HG02852 (cell line): ENCODE measurements around the gene MAP3K20.

Experiments used
- ATAC-seq: cut with Tn5 transposase; IDR thresholded peaks from one replicate; pipeline ENCODE4 v1.9.1; 2021; ENCODE audit warnings: mild to moderate bottlenecking, moderate library complexity; ENCODE audit not compliant: unreplicated experiment

Gene MAP3K20

DNA sequence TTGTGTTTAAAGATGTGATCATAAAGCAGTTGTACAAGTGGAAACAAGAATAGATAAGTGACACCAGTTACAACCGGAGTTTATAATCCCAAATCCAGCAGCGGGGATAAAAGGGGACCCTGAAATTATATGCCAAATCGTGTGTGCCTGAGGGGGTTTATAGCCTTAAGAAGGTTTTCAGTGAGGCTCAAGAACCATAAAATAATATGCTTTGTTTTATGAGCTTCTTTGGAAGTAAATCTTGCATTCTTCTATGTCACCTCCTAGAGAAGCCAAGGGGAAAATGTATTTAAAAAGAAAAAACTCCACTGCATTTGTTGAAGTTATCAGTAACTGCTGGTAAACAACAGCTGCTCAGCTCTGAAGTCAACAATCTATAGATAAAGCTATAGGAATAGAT is 25.8 kb upstream of the MAP3K20 start:
- ATAC-seq, result no peak

- no peak for ATAC-seq
Observed at GRCh38 chr2:173050684-173051083, 25.0 kb upstream of the MAP3K20 start.

DNA sequence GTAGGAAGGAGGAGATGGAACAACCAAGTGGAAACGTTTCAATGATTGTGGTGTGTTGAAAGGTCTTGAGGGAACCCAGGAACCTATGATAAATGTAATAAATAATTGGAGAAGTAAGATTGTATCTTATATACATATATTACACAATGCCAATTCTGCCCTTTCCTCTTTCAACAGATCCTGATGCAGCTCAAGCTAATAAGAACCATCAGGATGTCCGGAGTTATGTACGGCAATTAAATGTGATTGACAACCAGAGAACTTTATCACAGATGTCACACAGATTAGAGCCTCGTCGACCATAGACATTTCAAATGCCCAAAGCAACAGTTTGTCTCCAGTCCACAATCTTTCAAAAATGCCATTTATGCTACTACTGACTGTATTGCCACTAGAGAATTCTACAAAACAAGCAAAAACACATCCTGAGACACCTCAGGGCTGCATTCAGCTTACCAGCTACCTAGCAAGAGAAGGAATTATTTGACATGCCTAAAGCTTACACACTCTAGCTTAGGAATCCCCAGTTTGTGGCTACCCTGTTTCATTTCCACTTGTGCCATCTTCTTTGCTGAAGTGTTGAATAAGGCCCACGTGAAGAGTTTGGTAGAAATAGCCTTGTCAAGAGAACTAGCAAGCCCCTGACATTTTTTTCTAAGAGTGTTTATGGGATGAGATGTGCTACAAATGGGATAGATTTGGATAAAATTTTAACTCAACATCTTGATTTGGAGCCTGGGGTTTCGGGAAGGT is 24.0 kb upstream of the MAP3K20 start:
- no peak for ATAC-seq

DNA sequence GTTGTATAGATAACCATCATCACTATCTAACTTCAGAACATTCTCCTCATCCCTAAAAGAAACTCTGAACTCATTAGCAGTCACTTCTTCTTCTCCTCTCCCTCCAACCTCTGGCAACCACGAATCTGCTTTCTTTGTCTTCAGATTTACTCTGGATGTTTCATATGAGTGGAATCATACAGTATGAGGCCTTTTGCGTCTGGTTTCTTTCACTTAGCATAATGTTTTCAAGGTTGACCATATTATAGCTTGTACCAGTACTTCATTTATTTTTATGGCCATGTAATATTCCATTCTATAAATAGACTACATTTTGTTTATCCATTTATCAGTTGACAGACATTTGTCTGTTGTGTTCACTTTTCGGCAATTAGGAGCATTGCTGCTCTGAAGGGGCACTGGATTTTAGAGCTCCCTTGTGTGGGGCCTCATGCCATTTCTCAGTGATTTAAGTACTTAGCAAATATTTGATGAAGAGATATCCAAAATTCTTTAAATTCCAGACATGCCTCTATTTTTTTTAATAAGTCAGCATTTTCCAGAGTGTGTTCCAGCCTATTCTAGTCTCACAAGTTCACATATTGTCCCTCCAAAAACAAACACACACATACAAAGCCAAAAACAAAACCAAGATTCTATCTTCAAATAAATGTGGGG is 22.5 kb upstream of the MAP3K20 start:
- ATAC-seq, result no peak

- ATAC-seq, result no peak
Observed at GRCh38 chr2:173054466-173054865, 21.2 kb upstream of the MAP3K20 start.

- ATAC-seq, result no peak
Observed at GRCh38 chr2:173056705-173057364, 18.8 kb upstream of the MAP3K20 start.

GRCh38 chr2:173058097-173058496 is 17.5 kb upstream of the MAP3K20 start:
- ATAC-seq, result no peak

- no peak for ATAC-seq
Observed at GRCh38 chr2:173058673-173059072, 17.0 kb upstream of the MAP3K20 start.

GRCh38 chr2:173059292-173059691 is 16.4 kb upstream of the MAP3K20 start:
- ATAC-seq, result no peak

DNA sequence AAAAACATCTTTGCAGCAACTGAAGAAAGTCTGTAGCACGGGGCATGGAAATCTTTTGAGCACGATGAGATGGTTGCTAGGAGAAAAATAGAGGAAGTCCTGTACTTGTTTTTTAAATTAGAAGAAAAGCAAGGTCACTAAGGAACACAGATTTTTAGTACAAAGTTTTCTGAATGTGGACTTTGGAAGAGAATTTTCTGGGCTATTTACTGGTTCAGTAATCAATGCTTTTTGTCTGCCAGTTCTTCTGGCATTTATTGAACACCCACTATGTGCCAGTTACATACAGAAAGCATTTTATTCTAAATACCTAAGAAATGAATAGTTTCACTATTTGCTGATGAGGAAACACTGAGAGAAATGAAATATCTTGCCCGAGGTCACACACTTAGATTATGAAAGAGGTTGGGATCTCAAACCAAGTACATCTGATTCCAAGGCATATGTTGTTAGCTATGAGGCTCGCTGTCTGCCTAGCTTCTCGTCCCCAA is 15.6 kb upstream of the MAP3K20 start:
- ATAC-seq, result no peak

- no peak for ATAC-seq
Observed at GRCh38 chr2:173062801-173063200, 12.8 kb upstream of the MAP3K20 start.

DNA sequence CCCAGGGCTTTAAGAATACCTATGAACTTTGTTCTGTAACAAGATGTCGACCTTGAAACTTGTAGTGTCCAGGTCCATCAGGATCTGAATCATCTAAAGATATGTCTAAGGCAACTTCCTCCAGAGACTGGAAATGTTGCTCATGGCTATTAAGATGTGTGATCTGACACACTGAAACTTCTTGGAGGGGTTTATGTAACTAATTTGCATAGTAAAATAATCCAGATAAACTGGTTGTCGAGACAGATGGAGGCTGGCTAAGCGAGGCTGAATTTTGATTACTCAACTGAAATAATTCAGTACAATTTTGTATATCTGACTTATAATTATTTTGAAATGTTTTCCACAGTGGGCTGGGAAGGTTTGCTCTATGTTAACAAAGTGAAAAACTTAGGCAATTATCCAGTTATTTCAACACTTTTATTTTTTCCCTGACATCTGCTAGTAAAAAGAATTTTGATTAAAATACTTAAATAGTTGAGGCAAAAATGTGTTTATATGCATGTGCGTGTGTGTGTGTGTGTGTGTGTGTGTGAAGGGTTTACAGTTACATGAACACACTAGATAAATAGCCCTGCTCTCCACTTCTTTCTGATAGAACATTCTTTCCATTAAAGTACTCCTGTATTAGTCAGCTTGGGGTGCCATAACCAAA is 11.4 kb upstream of the MAP3K20 start:
- no peak for ATAC-seq

DNA sequence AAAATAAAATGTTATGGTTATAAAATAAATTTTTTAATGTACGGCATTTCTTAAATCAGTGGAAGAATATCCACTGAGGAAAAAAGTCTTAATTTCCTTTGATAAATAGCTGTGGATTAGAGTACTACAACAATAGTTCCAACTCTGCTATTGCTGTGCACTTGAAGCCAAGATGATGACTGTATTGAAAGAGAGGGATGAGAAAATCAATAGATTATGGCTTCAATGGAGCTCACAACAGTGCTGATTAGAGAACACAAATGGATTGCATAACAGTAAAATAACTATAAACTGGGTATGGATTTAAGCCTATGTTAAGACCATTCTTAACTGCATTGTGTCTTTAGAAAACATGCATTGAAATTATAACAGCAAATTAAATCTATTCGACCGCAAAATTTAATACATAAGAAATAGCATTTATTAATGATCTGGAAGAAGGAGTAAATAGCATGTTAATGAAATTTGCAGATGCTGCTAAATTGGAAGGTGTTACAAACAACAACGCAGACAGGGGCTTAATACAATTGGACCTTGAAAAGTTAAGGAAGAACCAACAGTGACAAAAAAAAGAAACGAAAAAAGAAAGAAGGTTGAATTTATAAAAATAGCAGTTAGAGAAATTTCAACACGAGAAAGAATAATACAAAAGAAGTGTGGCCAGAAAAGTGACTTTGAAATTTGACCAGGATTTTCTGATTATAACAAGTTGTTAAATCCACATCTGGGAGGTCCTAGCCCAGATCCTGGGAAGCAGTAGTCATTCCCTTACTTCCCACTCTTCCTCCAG is 8.6 kb upstream of the MAP3K20 start:
- no peak for ATAC-seq

GRCh38 chr2:173075056-173075780 is 428 bp upstream of the MAP3K20 start:
- ATAC-seq, result no peak

DNA sequence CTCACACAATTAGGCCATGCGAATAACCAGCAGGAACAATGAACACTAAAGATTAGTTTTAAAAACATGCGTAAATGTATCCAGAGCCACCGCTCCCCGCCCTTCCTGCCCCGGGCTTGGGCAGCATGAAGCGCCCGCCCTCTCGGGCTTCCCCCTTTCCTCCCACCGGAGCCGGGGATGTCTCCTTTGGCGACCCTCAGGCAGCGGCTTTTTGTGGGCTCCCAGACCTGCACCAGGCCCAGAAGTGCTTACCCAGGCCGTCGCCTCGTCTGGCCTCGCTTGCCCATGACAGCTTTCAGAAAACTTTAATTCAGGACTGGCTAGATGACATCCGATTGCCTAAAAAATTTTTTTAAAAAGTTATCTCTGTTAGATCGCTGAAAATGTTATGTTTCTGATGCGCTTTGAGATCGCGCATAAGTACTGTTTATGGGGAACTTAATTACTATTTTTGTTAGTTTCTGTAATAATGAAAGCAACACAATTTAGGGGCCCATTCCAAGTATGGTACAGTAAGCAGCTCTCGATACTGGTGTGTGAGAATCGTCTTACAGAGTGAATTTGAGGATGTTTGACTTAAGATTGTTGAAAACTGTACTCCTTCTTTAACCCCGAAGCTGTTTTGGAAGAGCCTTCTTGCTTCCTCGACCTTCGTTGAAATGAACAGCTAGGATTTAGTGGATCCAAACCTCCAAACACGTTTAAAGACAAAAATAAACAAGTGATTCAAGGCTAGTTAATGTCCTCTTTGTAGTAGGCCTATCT is 1.1 kb downstream of the MAP3K20 start:
- ATAC-seq, result peak; percentile 25

- no peak for ATAC-seq
Observed at GRCh38 chr2:173077506-173078177, 2.0 kb downstream of the MAP3K20 start.

- ATAC-seq, result no peak
Observed at GRCh38 chr2:173079141-173079540, 3.5 kb downstream of the MAP3K20 start.

- ATAC-seq, result no peak
Observed at GRCh38 chr2:173079973-173080860, 4.6 kb downstream of the MAP3K20 start.
